Fibroblast of skin of left biceps (primary cell): ENCODE data around the gene HMGCR.
A peak's percentile ranks its signal among the peaks of the same experiment; 100 is the strongest.

ENCODE experiments used
- DNase-seq, 2 experiments: peaks; one replicate each; pipeline ENCODE4 v3.0.0-alpha.2; 2013; ENCODE audit warnings: low read depth in 2 of 2

The HMGCR gene

GRCh38 chr5:75340714-75341478 lies 3.9 kb downstream of the HMGCR start:
- peak in 1 of 2 experiments; percentile 9 for DNase-seq

DNA sequence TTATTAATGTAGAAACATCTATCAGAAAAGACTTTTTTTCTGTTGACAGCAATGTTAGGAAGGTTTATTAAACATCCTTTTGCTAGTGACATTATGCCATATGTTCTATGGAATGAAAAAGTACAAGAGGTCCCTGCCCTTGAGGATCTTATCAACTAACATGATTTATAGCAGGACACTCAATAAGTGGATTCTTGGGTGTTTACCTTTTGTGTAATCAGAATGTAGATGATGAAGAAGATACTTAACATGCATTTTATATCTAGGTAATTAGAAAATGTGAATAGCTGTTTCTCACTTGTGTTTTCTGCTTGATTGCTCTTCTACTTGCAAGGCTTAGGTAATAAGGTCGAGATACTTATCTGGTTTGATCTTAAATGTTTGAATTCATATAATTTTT lies 4.9 kb downstream of the HMGCR start:
- DNase-seq = no peak

DNA sequence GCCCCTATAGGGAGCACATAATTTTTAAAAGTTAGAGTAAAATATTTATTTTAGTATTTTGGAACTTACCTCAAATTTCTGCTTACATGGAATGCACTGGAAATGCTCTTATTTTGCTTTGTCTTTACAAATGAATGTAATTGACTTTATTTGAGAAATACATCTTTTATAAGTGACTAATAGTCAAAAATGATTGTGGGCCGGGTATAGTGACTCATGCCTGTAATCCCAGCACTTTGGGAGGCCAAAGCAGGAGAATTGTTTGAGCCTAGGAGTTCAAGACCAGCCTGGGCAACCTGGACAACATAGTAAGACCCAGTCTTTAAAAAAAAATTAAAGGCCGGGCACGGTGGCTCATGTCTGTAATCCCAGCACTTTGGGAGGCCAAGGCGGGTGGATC lies 5.8 kb downstream of the HMGCR start:
- DNase-seq = no peak

GRCh38 chr5:75348241-75348640 lies 11.2 kb downstream of the HMGCR start:
- no peak for DNase-seq

DNA sequence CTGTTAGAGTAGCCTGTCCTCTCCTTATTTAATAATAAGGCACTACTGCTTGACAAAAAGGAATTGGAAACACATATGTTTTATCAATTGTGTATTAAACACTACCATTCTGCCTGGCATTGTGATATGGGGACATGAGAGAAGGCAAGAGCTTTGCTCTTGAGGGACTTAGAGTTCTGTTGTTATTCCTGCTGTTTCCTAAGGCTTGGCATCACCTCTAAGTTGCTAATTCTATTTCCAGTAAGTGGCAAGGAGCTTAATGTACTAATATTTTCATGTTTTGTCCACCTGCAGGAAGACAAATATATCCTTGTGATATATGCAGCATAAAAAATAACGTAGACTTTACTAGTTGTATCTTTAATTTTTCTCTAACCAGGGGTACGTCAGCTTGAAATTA lies 12.6 kb downstream of the HMGCR start:
- DNase-seq = no peak

- no peak for DNase-seq
Measured at GRCh38 chr5:75351139-75351926, 14.3 kb downstream of the HMGCR start.

DNA sequence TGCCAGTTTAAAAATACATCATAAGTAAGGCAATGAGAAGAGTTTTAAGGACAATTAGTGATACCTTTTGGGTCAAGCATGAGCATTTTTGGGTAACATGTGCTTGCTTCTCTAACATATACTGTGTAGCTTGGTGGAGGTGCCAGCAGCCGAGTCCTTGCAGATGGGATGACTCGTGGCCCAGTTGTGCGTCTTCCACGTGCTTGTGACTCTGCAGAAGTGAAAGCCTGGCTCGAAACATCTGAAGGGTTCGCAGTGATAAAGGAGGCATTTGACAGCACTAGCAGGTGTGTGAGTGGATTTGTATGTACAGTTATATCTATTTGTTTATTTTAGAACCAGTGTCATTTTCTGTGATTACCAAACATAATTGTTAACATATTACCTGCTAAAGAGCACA lies 18.2 kb downstream of the HMGCR start:
- DNase-seq = no peak

DNA sequence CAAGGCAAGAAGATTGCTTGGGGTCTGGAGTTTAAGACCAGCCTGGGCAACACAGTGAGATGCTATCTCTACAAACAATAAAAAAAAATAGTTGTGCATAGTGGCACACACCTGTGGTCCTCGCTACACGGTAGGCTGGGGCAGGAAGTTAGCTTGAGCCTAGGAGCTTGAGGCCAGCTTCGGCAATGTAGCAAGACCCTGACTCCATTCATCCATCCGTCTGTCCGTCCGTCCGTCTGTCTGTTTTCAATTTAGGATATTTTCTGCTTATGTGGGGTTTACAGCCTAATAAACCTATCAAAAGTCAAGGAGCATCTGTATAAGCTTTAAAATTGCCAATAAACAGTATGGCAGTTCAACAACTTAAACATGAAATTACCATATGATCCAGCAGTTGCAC lies 19.7 kb downstream of the HMGCR start:
- no peak for DNase-seq

- DNase-seq = no peak
Measured at GRCh38 chr5:75358117-75358516, 21.1 kb downstream of the HMGCR start.

DNA sequence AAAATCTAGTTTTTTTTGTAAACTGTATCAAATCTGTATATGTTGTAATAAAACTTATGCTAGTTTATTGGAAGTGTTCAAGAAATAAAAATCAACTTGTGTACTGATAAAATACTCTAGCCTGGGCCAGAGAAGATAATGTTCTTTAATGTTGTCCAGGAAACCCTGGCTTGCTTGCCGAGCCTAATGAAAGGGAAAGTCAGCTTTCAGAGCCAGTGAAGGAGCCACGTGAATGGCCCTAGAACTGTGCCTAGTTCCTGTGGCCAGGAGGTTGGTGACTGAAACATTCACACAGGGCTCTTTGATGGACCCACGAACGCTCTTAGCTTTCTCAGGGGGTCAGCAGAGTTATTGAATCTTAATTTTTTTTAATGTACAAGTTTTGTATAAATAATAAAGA lies 24.3 kb downstream of the HMGCR start:
- DNase-seq = no peak

DNA sequence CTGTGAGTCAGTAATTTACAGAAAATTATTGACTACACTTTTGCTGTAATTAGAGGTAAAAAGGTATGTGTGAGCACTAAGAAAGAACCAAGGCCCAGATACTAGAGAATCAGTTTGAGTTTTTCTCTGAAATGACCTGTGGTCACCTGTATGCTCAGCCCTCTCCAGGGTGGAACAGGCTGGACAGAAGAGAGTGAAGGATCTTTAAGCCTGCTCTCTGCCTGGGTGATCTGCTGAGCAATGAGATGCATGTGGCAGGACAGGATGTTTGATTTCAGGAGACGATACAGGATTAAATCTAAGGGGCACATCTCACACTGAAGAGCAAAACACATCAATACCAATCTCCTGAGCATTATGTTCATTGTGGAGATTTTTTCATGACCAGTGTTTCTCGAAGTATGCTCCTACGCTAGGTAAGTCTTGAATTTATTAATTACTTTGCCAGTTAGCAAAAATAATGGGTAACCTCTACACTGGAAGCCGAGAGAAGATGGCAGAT lies 25.5 kb downstream of the HMGCR start:
- DNase-seq = no peak

DNA sequence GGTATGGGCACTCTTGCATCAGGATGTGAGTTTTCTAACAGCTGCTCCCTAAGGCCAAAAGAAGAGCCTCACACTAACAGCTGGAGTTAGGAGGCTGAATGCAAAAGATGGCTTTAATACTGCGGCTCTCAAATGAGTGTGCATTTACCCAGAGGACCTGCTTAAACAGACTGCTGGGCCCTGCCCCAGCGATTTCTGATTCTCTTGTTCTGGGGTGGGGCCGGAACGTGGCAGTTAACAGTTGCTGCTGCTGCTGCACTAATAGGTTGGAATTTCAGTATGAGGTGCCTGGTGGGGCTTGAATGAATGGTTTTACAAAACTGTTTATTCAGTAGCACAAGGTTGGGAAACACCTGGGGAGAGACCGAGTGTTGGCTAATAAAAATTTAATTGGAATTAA lies 26.1 kb downstream of the HMGCR start:
- DNase-seq = no peak

- no peak for DNase-seq
Measured at GRCh38 chr5:75363726-75364495, 26.9 kb downstream of the HMGCR start.

- no peak for DNase-seq
Measured at GRCh38 chr5:75364571-75365280, 27.7 kb downstream of the HMGCR start.

- DNase-seq = no peak
Measured at GRCh38 chr5:75365740-75366139, 28.7 kb downstream of the HMGCR start.

GRCh38 chr5:75366787-75367186 lies 29.8 kb downstream of the HMGCR start:
- no peak for DNase-seq

GRCh38 chr5:75367401-75367800 lies 30.4 kb downstream of the HMGCR start:
- DNase-seq = peak; percentile 1 to 8

DNA sequence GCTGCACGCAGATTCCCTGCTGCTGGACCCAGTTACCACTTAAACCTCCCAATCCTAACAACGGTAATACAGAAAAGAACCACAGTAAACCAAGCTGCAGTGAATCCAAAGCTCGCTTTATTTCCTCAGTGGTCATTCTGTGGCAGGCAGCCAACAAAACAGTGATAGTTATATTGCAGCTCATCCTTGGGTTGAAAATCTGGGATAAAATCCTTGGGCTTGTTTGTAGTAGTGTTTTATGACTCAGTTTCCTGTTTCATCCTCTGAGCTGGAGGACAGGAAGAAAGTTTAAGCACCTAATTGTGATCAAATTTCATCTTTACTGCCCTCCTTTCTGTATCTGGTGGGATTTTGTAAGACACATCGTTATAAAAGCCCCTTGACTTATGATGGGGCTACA lies 31.4 kb downstream of the HMGCR start:
- peak in 1 of 2 experiments; percentile 3 for DNase-seq

DNA sequence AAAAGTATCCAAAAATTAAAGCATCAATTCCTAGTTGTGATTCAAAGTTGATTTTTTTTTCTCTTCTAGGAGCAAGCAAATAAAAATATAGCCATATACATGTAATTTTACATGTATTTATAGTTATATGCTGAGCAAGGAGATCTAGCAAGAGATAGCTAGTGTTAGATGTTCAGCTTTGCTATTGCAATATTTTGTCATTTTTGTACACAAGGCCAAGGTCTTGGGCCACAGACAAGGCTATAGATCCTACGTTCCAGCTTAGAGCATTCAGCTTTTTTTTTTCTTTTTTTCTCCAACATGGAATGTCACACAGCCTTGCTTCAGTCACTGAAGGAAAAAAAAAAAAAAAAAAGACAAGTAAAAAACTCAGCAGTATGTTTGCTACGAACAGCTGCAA lies 36.8 kb downstream of the HMGCR start:
- DNase-seq = no peak

DNA sequence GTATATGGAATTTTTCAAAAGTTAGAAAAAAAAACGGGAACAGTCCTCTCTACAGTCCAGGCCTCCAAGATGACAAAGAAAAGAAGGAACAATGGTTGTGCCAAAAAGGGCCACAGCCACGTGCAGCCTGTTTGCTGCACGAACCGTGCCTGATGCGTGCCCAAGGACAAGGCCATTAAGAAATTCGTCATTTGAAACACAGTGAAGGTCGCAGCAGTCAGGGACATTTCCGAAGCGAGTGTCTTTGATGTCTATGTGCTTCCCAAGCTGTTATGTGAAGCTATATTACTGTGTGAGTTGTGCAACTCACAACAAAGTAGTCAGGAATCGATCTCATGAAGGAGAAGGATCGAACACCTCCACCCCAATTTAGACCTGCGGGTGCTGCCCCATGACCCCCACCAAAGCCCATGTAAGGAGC lies 37.4 kb downstream of the HMGCR start:
- no peak for DNase-seq

DNA sequence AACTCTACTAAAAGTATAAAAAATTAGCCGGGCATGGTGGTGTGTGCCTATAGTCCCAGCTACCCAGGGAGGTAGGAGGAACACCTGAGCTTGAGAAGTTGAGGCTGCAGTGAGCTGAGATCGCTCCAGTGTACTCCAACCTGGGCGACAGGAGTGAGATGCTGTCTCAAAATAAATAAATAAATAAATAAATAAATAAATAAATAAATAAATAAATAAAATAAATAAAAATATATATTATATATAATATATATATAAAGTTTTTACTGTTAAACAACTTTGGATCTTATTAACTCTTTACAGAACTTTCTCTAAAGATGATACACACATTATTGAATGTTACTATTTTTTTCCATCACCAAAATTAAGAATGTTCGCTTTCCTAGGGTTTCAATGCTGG lies 38.4 kb downstream of the HMGCR start:
- no peak for DNase-seq

DNA sequence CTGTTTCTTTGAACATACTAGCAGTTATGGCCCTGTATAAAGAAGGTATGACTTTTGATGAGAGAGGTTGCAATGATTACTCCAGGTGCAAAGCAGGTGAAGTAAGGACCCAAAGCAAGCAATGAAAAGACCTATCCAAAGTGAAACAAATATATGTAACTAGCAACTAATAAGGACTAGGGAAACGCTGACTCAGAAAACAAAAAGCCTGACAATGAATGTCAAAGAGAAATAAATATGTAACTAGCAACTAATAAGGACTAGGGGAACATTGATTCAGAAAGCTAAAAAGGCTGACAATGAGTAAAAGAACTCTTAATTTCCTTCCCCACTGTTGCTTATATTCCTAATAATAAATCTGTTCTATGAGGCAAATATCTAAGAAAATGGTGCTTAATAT lies 43.1 kb downstream of the HMGCR start:
- DNase-seq = no peak
